HCT116 (cell line): Measurements from ENCODE around the gene MSRB3. TPM values are rescaled to one million over a fixed set of nuclear protein-coding genes. Genes with fewer than 3 reads are reported as not detected.

Source experiments
- ATAC-seq: fragments of 200-7000 bp; cut with Tn5 transposase; 2 replicates; pipeline ENCODE4 v1.9.1; 2020; ENCODE audit warnings: mild to moderate bottlenecking, moderate library complexity
- BruUV-seq: library from RNA; stranded (reverse); fragments of 400-500 nt; replicated peaks from 2 replicates; lab custom pipeline; 2021; lab: Mats Ljungman, UMichigan
- CTCF ChIA-PET: fragments of 300-600 bp; sonication (Branson Sonifier 250); formaldehyde crosslinking; loops from one replicate; lab custom pipeline; 2021; ENCODE audit warnings: antibody characterized with exemption; lab: Charles Lee
- POLR2A ChIA-PET: fragments of 300-600, 350-600 bp; sonication (Branson Sonifier 250); formaldehyde crosslinking; loops from one replicate; lab custom pipeline; 2021; ENCODE audit warnings: antibody characterized with exemption; lab: Charles Lee
- RAD21 ChIA-PET, 2 experiments: fragments of 300-600 bp; sonication (Branson Sonifier 250); formaldehyde crosslinking; loops; one replicate each; lab custom pipeline; 2023; ENCODE audit warnings: low total read pairs in 2 of 2; ENCODE audit not compliant: uncharacterized antibody in 2 of 2, unreplicated experiment in 2 of 2, low non-redundant PET in 1 of 2; lab: Charles Lee
- DNase-seq: peaks from one replicate; pipeline ENCODE4 v3.0.0-alpha.2; 2010; ENCODE audit warnings: low read depth, low spot score
- H2AFZ ChIP-seq: fragments of 200-600 bp; shearing (Covaris generic), sonication (generic); 2 replicates; pipeline ENCODE4 v1.6.1; 2017; ENCODE audit warnings: low read depth, mixed run types, mixed read lengths, antibody characterized with exemption, low read length; ENCODE audit not compliant: poor library complexity, severe bottlenecking
- H3K27ac ChIP-seq: 2 replicates; pipeline ENCODE4 v1.5.1; 2012; ENCODE audit warnings: low read depth, low read length
- H3K27me3 ChIP-seq: fragments of 200-600 bp; sonication (generic); 2 replicates; pipeline ENCODE4 v1.6.1; 2016; ENCODE audit warnings: mixed run types, low read length, mixed read lengths; ENCODE audit not compliant: insufficient read depth
- H3K36me3 ChIP-seq, 2 experiments: fragments of 200-500 bp in 1 of 2; fragments of 200-600 bp in 1 of 2; sonication (Bioruptor generic) in 1 of 2; sonication (generic) in 1 of 2; 2 replicates each; pipeline versions ENCODE4 v1.5.1 to v1.6.1; 2014 to 2016; ENCODE audit warnings: low read length in 2 of 2, inconsistent platforms in 1 of 2, mixed read lengths in 1 of 2, mixed run types in 1 of 2; ENCODE audit not compliant: insufficient read depth in 2 of 2, control insufficient read depth in 1 of 2
- H3K4me1 ChIP-seq, 2 experiments: fragments of 200-600 bp in 1 of 2; sonication (generic) in 1 of 2; 2 replicates each; pipeline versions ENCODE4 v1.5.1 to v1.6.1; 2012 to 2017; ENCODE audit warnings: low read length in 2 of 2, inconsistent platforms in 1 of 2, mild to moderate bottlenecking in 1 of 2, mixed read lengths in 1 of 2, mixed run types in 1 of 2, moderate library complexity in 1 of 2; ENCODE audit not compliant: insufficient read depth in 2 of 2, control insufficient read depth in 1 of 2
- H3K4me2 ChIP-seq: fragments of 200-600 bp; sonication (generic); 2 replicates; pipeline ENCODE4 v1.6.1; 2017; ENCODE audit warnings: mixed run types, low read length, mixed read lengths
- H3K4me3 ChIP-seq, 2 experiments: fragments of 200-600 bp in 1 of 2; sonication (generic) in 1 of 2; replicated peaks in 1 of 2; 2 replicates each; pipeline ENCODE4 v1.5.1; 2011 to 2016; ENCODE audit warnings: low read length in 2 of 2, control low read depth in 1 of 2, low read depth in 1 of 2, mild to moderate bottlenecking in 1 of 2, mixed read lengths in 1 of 2, mixed run types in 1 of 2
- H3K79me2 ChIP-seq: fragments of 200-600 bp; sonication (generic); 2 replicates; pipeline ENCODE4 v1.6.1; 2017; ENCODE audit warnings: mild to moderate bottlenecking, mixed run types, low read length, moderate library complexity, mixed read lengths; ENCODE audit not compliant: insufficient read depth
- H3K9ac ChIP-seq: fragments of 200-600 bp; sonication (generic); 2 replicates; pipeline ENCODE4 v1.6.1; 2016; ENCODE audit warnings: low read length, mixed read lengths
- H3K9me2 ChIP-seq: fragments of 200-600 bp; sonication (generic), shearing (Covaris generic); 2 replicates; pipeline ENCODE4 v1.6.1; 2017; ENCODE audit warnings: mixed run types, mild to moderate bottlenecking, moderate library complexity; ENCODE audit not compliant: insufficient read depth
- H3K9me3 ChIP-seq, 2 experiments: fragments of 200-500 bp in 1 of 2; fragments of 200-600 bp in 1 of 2; sonication (Bioruptor generic) in 1 of 2; sonication (generic) in 1 of 2; 2 replicates each; pipeline ENCODE4 v1.6.1; 2014 to 2017; ENCODE audit warnings: low read length in 2 of 2, mixed read lengths in 2 of 2, inconsistent platforms in 1 of 2, low read depth in 1 of 2, mild to moderate bottlenecking in 1 of 2, mixed run types in 1 of 2, moderate library complexity in 1 of 2; ENCODE audit not compliant: control insufficient read depth in 1 of 2, insufficient read depth in 1 of 2
- H4K20me1 ChIP-seq: fragments of 200-600 bp; sonication (generic), shearing (Covaris generic); 2 replicates; pipeline ENCODE4 v1.6.1; 2017; ENCODE audit warnings: mixed run types, mild to moderate bottlenecking, moderate library complexity; ENCODE audit not compliant: insufficient read depth
- SRF ChIP-seq: IDR thresholded peaks from 2 replicates; pipeline ENCODE4 v1.6.1; 2012; ENCODE audit warnings: low read depth
- TCF7L2 ChIP-seq: IDR thresholded peaks from 2 replicates; pipeline ENCODE4 v1.7.0; 2011; ENCODE audit warnings: borderline replicate concordance, inconsistent platforms; ENCODE audit not compliant: insufficient read depth, insufficient read length; ENCODE audit errors: extremely low read depth
- ZBTB33 ChIP-seq: IDR thresholded peaks from 2 replicates; pipeline ENCODE4 v1.6.1; 2011; ENCODE audit warnings: mild to moderate bottlenecking, low read length, moderate library complexity; ENCODE audit not compliant: insufficient replicate concordance; ENCODE audit errors: extremely low read depth
- ZNF274 ChIP-seq: fragments of 200-500 bp; sonication (Bioruptor generic); IDR thresholded peaks from 2 replicates; pipeline ENCODE4 v1.6.1; 2014; ENCODE audit warnings: mild to moderate bottlenecking, low read depth, low read length, inconsistent platforms
- intact Hi-C: fragments of 100-400 bp; cut with micrococcal nuclease; formaldehyde crosslinking; loops from 2 replicates; pipeline ENCODE4 v1.10.0; 2022
- total RNA-seq: library from RNA; stranded (reverse); gene quantifications from one replicate; pipeline ENCODE4 v1.2.1, GENCODE V29; 2021; ENCODE audit not compliant: unreplicated experiment

MSRB3 gene
- total RNA-seq, 1 experiment from 2014 or later: 8.2 TPM

DNA sequence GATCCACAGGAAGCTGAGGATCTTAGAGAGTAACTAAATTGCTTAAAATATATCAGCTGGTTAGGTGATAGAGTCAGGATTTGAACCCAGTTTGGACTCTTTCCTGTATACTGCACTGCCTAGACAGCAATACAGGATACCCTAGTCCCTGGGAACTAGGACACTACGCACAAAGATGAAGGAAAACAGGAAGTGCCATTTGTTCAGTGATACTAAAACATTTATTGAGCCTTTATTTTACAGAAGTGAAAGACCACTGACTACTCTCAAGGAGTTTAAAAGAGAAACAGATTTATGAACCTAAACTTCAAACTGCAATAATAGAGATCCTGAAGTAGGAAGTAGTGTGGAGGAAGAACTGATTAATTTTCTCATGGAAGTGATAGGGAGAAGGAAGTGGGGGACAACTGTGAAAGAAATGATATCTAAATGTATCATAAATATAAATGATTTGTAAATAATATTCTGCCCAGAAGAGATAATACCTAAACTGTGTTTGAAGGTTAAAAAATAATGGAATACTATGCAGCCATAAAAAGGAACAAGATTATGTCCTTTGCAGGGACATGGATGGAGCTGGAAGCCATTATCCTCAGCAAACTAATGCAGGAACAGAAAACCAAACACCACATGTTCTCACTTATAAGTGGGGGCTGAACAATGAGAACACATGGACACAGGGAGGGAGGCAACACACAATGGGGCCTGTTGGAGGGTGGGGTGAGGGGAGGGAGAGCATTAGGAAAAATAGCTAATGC is 18.2 kb downstream of the MSRB3 start:
- no peak overlapping the region for H3K4me3 ChIP-seq
- POLR2A ChIA-PET: no interaction called here
- no peak overlapping the region for H3K9ac ChIP-seq
- CTCF ChIA-PET: no interaction called here
- no peak overlapping the region for H2AFZ ChIP-seq
- DNase-seq: no peak
- peaks cover 19 to 25% of the 10 kb centered on the region in 2 experiments for H3K4me1 ChIP-seq
- ATAC-seq: no peak
- no peaks in the 10 kb centered on the region for H3K9me3 ChIP-seq
- no peaks in the 10 kb centered on the region for H4K20me1 ChIP-seq
- TF ChIP-seq ZNF274 (no peak), TCF7L2 (no peak), ZBTB33 (no peak)
- no peaks in the 10 kb centered on the region for H3K36me3 ChIP-seq
- H3K4me2 ChIP-seq: no peak overlapping the region
- H3K9me2 ChIP-seq: no peaks in the 10 kb centered on the region; the same call in 1 of the 2 replicates
- no peaks in the 10 kb centered on the region for H3K27me3 ChIP-seq
- H3K27ac ChIP-seq: no peak overlapping the region
- BruUV-seq: no TSS peak
- intact Hi-C loops: no loop called here
- RAD21 ChIA-PET: no interaction called here
- H3K79me2 ChIP-seq: no peaks in the 10 kb centered on the region

- RAD21 ChIA-PET: no interaction called here
- H3K9me3 ChIP-seq: no peaks in the 10 kb centered on the region
- intact Hi-C loops: no loop called here
- H3K4me1 ChIP-seq: peaks cover 22 to 36% of the 10 kb centered on the region in 2 experiments
- peak overlapping the region; percentile 66 for H2AFZ ChIP-seq
- no peaks in the 10 kb centered on the region for H3K36me3 ChIP-seq
- TF ChIP-seq TCF7L2 (peak; percentile 96), SRF (no peak)
- CTCF ChIA-PET: interaction anchor here (1.0 to 2.8 kb wide), 6 partner anchors 12 to 820 kb away, joined by 3 to 7 read pairs (median 4); no protein-coding TSS in a partner anchor
- H3K27me3 ChIP-seq: no peaks in the 10 kb centered on the region
- no TSS peak for BruUV-seq
- peak overlapping the region; percentile 32 for H3K4me2 ChIP-seq
- DNase-seq: no peak
- H3K9me2 ChIP-seq: no peaks in the 10 kb centered on the region; the same call in 1 of the 2 replicates
- no peak overlapping the region for H3K9ac ChIP-seq
- no peaks in the 10 kb centered on the region for H3K79me2 ChIP-seq
- H3K27ac ChIP-seq: peak overlapping the region; percentile 49; the same call in 1 of the 2 replicates
- H3K4me3 ChIP-seq: no peak overlapping the region
- peak; percentile 23 for ATAC-seq
- no peaks in the 10 kb centered on the region for H4K20me1 ChIP-seq
- POLR2A ChIA-PET: interaction anchor here (1.2 kb wide), 1 partner anchor 429 kb away, joined by 3 read pairs; no protein-coding TSS in a partner anchor
These were observed 21.6 kb downstream of the MSRB3 start for GRCh38 chr12:65300097-65300496.
